SHP77 (cell line): ENCODE results near the gene NAV1.

Experiments
- DNase-seq, 2 experiments: peaks; one replicate each; lab custom pipeline; 2025; lab: John Stamatoyannopoulos, UW

NAV1 gene

DNA sequence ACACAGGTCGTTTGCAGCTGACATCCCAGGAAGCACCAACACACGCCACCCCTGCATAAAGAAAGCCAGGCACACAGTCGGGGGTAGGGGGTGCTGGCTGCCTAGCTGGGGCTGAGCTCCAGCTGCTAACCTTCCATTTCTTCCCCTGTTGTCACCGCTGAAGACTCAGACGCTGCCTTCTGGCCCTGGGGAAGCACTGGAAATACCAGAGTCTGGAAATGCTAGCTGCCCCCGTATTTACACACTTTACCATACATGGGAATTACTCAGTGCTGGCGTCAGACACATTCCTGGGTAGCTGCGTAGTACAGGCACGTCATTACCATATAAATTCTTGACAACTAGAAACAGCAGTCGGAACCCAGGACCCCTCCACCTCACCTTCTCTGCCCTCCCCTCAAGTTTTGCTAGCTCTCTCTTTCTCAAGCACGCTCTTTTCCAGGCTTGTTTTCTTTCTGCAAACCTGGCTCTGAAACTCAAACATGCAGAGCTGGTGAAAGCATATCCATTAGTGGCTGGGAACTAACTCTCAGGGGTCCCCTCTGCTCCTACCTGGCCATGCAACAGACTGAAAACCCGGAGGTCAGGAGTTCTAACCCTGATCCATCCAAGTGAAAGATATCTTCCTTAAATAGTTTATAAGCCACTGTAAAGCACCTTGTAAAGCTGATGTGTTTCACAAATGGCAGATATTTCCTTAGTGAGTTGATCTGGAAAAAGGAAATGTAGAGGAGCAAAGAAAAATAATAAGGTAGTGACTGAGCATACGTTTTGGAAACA, 35.3 kb upstream of the NAV1 start:
- DNase-seq, result peak; percentile 23 to 26

DNA sequence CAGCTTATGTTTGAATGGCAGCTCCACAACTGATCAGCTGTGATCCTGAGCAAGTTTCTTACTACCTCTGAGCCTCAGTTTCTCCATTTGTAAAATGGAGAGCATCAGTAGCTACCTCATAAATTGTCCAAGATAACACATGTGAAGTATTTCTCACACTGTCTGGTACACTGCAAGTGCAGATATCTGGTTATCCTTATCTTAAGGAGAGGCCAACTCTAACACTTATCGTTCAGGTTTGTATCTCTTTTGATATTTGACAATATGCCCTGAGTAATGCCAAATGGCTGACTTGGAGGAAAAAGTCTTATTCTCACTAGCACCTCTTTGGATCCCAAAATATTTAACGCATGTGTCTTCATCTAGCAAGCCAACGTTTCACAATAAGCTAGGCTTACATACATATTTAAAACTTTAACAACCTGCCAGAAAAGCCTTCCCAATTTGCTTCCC, 34.7 kb upstream of the NAV1 start:
- no peak for DNase-seq

- DNase-seq, result peak; percentile 20 to 41
These were observed 34.0 kb upstream of the NAV1 start for GRCh38 chr1:201504799-201505502.

GRCh38 chr1:201505503-201505890, 33.4 kb upstream of the NAV1 start:
- DNase-seq, result peak; percentile 39 to 40

DNA sequence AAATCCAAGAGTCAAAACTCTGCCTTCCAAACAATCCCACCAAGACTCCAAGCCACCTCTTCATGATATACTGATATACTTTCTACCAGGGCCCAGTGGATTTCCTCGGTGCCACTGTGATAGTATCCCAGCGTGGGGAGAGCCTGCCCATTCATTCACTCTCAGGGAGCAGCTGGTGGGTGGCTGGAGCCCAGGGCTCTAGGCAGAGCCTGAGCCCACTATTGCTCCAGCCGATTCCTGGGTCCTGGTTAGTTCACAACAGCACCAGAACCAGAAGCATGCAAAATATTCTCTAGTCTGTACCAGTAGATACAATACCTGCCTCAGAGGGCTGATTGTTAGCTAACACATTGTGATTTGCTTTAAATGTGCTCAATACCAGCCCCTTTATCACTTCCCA, 32.8 kb upstream of the NAV1 start:
- DNase-seq, result peak in 1 of 2 experiments; percentile 1

DNA sequence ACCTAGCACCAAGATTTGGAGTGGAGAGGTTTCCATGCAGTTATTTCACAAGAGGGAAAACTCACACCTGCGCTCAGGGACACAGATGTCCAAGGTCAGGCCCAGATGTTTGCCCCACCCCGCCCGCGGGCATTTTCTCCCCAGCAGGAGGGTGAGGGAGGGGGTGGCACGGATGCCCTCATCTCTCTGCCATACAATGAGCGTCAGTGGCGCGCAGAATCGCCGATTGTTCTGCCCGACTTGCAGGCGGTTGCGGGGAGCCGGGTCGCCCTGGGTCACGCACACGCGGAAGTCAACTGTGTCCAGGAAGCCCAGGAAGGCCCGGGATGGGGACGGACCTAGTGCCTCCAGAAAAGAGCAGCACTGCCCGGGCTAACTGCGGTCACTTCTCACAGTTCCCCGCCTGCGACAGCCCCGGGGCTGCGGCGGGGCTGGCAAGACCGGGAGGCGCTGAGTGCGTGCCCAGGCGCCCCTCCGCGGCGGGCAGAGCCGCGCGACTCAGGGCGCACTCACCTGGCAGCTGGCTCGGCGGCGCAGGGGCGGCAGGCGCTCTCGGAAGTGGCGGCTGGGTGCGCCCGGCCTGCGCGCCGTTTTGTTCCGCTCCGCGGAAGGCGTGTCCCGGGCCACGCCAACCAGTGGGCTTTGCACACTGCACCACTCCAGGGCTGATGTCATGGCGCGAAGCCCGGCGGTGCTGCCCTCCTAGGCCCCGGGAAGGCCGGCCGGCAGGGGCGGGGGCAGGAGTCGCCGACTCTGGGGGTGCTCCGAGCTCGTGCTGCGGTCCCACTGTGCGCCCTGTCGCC, 32.2 kb upstream of the NAV1 start, which contains the start of gene CSRP1:
CSRP1 (minus strand) TSS at position 567 of the 803 bp plus-strand sequence. CDS start 10,820 bp downstream, outside the sequence.
- peak; percentile 53 to 84 for DNase-seq

DNA sequence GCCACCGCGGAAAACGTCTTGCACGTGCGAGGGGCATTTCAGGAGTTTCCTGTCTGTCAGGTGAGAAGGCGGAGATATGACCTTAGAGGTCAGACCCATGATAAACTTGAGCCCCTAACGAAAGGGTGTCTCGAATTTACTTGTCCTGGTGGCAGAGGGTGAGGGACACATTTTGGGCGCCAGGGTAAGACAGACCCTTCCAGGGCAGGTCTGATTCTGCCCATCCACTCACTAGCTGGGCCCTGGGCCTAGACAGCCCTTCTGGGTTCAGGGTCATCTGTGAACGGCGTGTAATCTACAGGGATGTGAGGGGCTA, 31.6 kb upstream of the NAV1 start:
- no peak for DNase-seq

DNA sequence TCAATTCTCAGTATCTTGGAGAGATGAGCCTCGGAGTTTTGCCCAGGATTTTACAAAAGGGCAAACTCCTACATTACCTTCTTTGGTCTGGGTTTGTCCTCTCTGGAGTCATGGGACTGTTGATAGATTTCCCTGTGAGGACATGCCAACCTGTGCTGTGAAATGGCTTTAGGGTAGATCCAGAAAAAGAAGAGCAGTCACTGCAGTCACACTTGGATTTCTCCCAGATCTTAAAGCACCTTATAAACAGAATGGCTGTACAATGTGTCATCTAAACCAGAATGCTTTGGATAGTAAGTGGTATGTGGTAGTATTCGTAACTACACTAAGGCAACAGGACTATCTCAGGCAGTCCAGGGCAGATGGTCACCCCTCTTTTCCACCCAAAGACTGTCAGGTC, 30.1 kb upstream of the NAV1 start:
- DNase-seq, result no peak

DNA sequence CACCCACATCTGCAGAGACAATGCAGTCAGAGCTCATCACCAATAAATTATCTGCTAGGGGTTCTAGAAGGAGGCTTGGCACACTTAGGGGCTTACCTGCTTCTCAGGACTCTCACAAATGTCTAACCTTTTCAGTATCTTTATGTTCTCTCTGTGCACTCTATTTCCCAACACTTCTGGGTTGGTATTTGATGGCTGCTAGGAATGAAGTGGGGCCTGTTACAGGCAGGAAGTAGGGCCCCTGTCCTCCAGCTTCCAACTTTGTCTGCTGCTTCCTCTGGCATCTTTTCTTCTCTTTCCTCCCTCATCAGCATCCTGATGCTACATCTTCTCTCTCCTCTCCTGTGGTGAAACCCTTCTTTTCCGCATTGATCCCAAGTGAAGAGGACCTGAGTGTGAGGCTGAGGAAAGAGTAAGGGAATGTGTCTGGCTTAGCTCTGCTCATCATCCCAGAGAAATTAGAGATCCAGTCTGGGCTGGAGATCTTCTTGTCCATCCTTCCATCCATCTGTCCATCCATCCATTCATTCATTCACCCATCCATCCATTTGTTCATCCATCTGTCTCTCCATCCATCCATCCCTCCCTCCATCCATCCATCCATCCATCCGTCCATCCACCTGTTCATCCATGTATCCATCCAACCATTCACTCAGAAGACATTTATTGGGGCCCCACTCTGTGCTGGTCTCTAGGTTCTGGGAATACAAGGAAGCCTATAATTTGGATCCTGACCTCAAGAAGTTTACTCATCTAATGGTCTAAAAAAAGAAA, 29.1 kb upstream of the NAV1 start:
- no peak for DNase-seq

GRCh38 chr1:201510734-201511133, 28.2 kb upstream of the NAV1 start:
- no peak for DNase-seq

- no peak for DNase-seq
These were observed 27.5 kb upstream of the NAV1 start for GRCh38 chr1:201511396-201511940.

GRCh38 chr1:201511941-201512539, 26.9 kb upstream of the NAV1 start:
- peak; percentile 26 to 52 for DNase-seq

DNA sequence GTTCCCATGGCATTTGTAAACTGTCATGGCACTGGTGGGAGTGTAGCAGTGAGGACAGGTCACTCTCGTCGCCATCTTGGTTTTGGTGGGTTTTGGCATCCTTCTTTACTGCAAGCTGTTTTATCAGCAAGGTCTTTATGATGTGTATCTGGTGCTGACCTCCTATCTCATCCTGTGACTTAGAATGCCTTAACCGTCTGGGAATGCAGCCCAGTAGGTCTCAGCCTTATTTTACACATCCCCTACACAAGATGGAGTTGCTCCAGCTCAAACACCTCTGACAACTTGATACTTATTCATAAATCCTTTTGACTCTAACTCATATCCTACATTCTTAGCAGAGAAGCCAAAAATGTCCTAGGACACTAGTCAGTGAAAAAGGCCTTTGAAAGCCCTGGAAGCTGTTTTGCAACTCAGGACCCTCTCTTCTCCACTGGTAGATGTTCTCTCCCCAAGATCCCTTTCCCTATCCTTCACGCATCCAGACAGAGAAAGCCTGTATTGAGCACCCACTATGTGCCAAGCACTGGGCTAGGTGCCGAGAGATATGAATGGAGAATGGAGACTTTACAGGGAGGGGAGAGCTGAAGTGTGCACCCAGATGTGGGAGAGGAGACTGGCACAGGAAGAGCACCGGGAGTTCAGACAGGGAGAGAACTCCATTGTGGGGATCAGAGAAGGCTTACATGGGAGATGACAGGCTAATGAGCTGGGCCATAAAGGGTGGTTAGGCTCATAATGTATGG, 25.3 kb upstream of the NAV1 start:
- no peak for DNase-seq

DNA sequence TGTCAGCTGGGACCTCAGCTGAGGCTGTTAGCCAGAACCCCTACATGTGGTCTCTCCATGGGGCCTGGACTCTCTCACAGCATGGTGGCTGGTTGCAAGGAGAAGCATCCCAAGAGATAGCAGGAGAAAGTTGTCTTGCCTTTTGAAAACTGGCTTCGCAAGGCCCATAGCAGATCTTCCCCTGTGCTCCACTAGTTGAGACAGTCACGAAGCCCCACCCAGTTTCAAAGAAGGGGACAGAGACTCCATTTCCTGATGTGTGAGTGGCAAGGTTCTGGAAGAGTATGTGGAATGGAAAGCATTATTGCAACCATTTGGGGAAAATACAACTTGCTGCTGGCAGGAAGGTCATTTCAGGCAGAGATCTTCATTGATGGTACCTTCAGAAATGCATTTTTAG, 24.5 kb upstream of the NAV1 start:
- DNase-seq, result no peak

GRCh38 chr1:201515062-201515750, 23.7 kb upstream of the NAV1 start:
- DNase-seq, result no peak

DNA sequence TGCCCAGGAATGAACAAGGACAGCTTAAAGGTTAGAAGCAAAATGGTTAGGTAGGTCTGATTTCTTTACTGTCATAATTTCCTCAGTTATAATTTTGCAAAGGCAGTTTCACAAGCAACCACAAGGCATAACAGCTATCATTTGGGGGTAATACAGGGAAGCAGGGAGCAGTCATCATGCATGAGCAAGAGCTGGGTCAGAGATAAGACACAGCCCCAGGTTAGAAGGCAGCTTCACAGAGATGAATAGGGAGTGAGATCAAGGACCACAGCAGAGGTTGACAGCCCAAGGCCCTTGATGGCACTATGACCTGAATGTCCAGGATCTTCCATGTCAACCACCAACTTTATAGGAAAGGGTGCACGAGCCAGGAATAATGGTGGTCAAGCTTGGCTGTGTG, 23.0 kb upstream of the NAV1 start:
- DNase-seq, result no peak

DNA sequence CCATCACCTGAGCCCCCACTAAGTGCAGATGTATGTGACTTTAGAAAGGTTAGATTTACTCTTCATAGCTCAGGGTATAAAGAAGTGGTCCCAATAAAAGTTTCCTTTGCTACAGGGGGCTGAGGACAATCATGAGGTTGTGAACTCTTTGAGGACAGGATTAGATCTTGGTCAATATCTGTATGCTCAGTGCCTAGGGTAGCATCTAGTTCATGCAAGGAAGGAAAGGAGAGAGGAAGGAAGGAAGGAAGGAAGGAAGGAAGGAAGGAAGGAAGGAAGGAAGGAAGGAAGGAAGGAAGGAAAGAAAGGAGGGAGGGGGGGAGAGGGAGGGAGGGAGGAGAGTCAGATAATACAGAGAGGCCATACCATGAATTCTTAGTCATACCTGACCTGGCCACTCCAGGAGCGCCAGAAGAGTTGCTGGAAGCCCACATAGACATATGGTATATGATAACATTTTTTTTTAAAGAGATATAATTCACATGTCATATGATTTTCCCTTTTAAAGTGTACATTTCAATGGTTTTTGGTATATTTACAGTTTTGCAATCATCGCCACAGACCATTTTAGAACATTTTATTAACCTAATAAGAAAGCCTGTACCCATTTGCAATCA, 22.3 kb upstream of the NAV1 start:
- DNase-seq, result no peak

DNA sequence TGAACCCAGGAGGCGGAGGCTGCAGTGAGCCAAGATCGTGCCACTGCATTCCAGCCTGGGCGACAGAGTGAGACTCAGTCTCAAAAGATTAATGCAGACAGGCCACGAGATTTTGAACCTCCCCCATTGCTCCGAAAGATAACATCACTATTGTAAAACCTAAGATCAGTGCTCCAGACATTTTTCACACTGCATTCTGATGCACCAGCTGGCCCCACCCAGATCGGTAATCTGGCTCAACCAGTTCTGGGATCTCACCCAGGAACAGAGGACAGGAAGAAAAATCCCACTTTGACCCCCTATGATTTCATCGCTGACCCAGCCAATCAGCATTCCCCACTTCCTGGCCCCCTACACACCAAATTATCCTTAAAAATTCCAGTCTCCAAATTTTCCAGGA, 21.3 kb upstream of the NAV1 start:
- DNase-seq, result no peak

GRCh38 chr1:201518071-201518470, 20.9 kb upstream of the NAV1 start:
- no peak for DNase-seq
